NCI-H2029 (cell line): Measurements from ENCODE around the gene ZNF684.
"Not testable (repeated sequence)": the region's sequence is repeated elsewhere in the genome, so short reads cannot be mapped to it uniquely, and the experiment has no call there.

Experiments used
- DNase-seq: peaks from one replicate; lab custom pipeline; 2025; lab: John Stamatoyannopoulos, UW

Gene ZNF684

DNA sequence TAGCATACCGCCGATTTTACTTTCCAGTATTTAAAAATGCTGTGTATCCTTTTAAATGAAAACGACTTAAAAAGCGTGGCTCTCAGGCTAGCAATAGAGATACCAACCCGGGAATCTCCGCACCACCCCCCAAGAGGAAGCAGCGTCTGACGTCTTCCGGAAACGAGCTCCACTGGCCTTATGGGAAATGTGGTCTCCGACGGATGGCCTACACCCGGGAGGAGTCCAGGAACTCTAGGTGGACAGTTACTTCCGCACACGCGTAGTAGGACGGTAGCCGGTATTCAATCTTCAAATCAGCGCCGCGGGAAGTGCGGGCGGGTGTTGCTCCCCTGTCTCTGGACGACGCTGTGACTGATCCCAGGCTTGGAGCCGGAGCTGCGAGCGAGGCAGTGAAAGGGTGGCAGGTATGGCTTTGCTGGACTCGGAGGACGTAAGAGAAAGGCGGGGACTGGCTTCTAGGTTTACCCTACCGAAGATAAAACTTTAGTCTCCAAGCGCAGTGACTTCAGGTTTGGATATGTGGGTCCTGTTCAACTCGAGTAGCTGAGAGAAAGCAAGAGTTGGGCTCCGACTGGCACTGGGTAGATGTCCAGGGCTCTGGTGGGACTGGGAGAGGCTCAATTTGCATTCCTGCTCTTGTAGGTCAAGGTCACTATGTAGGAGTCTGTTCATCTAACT is at the start of gene ZNF684:
TSS of gene ZNF684 (plus strand) at position 257 of the 681 bp plus-strand sequence. CDS start 1,530 bp downstream, outside the sequence.
- peak; percentile 100 for DNase-seq

GRCh38 chr1:40495315-40495903 is 36.0 kb upstream of the ZNF684 start:
- no peak for DNase-seq

DNA sequence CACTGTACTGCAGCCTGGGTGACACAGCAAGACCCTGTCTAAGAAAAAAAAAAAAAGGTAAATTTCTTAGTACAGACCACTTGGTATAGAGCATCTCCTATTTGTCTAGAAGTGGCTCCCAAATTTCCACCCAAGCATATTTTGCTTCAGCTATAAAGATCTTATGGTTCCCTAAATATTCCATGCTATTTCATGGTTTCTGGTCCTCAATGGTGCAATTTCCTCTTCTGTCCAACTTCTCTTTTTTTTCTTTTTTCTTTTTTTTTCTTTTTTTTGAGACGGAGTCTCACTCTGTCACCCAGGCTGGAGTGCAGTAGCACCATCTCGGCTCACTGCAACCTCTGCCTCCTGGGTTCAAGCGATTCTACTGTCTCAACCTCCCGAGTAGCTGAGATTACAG is 28.8 kb upstream of the ZNF684 start:
- not testable (repeated sequence) for DNase-seq

GRCh38 chr1:40507973-40508372 is 23.5 kb upstream of the ZNF684 start:
- DNase-seq, result no peak

- peak; percentile 99 for DNase-seq
These were observed 22.8 kb upstream of the ZNF684 start, which contains the start of gene EXO5 for GRCh38 chr1:40508375-40509341. EXO5 (plus strand) TSS chr1:40508767; CDS start chr1:40514545, 5,778 bp downstream.

DNA sequence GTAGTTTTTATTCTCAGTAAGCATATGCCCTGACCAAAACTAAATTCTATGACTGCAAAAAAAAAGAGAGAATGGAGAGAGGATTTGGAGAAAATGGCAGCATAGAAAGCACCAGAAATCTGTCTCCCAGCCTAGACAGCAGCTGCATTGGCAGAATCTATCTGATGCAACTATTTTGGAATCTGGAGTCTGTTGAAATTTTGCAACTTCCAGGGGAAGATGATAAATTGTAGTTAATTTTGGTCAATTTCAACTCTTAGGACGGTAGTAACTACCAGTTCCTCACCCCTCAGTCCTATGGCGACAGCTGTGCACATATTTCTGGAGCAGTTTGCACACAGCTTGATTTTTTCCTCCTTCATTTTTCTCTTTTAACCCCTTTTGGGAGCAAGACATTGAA is 11.9 kb upstream of the ZNF684 start:
- no peak for DNase-seq

DNA sequence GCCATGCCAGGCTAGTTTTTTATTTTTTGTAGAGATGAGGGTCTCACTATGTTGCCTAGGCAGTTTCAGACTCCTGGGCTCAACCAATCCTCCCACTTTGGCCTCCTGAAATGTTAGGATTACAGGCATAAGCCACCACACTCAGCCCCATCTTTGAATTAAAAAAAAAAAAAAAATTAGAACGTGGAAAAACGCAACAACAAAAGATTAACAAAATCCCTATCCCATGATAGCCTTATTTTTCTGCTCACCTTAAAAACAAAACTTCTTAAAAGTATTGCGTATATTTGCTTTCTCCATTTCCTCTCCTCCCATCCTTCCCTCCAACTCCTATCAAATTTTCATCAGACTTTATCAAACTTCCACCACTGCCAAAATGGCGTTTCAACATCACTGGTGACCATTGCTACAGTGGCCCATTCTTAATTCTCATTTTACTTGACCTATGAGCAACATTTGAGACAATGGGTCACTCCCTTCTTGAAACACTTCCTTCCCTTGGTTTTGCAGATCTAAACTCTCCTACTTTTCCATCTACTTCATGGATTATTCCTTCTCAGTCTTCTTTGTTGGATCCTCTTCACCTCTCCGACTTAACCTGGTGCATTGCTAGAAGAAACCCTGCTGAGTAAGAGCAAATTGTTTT is 579 bp upstream of the ZNF684 start:
- DNase-seq, result peak; percentile 86

DNA sequence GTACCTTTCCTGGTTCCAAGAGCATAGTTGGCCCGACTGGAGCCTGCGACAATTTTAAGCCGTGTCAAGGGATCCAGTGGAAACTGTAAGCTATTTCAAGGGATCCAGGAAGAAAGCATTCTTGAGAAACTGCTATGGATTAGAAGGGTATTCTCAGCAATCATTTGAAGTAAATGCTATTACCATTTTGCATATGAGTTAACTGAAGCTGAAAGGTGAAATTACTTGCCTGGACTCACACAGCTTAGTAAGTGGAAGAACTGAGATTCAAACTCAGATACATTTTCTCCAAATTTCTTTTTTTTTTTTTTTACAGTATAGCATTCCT is 589 bp downstream of the ZNF684 start:
- no peak for DNase-seq

DNA sequence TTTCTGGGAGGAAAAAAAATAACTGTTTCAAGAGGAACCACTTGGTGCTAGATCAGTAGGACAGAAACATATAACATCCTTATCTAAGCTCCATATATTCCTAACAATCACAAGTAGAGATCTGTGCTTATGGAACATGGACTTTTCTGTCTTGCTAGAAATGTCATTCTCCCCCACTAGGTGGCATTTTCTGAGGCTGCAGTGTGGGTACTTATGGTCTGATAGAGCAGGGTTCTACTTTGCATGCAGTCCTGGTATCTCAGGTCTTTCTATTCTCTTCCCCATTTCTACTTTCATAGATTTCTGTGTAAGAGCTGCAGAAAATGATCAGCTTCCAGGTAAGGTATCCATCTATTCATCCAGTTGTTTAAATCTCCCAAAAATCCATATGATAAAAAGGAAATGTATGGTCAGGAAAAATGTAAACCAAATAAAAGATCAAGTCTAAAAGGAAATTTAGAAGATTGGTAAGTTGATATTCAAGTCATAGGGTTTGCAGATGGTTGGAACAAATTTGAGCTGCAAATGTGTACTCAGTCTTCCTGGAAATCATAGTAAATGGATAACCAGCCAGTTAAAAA is 1.5 kb downstream of the ZNF684 start:
- DNase-seq, result peak; percentile 88

DNA sequence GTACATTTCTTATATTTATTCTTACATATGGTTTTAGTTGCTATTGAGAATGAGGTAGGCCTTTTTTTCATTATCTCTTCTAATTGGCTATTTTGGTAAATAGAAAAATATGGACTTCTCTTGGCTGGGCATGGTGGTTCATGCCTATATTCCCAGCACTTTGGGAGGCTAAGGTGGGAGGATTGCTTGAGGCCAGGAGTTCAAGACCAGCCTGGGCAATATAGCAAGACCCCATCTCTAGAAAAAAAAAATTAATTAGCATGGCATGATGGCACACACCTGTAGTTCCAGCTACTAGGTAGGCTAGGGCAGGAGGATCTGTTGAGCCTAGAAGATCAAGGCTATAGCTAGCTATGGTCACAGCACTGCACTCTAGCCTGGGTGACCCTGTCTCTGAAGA is 3.2 kb downstream of the ZNF684 start:
- no peak for DNase-seq

- DNase-seq, result no peak
These were observed 4.3 kb downstream of the ZNF684 start for GRCh38 chr1:40535732-40536131.

- DNase-seq, result no peak
These were observed 7.9 kb downstream of the ZNF684 start for GRCh38 chr1:40539338-40539737.

GRCh38 chr1:40546957-40547356 is 15.5 kb downstream of the ZNF684 start:
- no peak for DNase-seq

DNA sequence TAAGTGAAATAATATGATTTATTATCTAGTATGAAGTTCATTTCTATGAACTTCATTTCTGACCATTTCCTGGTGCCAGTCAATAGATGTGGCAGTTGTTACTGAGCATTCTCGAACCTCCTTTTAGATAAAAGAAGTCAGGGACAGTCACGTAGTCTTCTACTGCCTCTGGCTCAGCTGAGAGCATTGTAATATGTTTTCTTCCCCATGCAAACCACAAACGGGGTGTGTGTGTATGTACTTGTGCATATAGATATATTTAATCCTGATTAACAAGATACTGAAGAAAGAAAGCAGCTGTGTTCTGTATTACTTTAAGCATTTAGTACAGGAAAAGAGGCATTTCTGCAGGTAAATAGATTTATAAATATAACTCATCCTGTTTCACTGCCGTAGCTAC is 21.6 kb downstream of the ZNF684 start:
- no peak for DNase-seq

DNA sequence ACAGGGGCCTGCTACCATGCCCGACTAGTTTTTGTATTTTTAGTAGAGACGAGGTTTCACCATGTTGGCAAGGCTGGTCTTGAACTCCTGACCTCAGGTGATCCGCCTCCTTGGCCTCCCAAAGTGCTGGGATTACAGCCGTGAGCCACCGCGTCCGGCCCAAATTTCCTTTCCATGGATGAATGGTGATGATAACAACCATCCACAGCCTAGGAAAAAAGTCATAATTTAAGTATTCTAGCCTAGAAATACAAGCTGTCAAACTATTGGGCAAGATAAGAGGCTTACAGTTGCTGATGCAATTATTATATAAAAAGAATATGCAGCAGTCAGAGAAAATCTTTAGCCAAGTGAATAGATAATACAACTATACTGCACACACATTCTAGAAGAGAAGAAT is 23.4 kb downstream of the ZNF684 start:
- not testable (repeated sequence) for DNase-seq

DNA sequence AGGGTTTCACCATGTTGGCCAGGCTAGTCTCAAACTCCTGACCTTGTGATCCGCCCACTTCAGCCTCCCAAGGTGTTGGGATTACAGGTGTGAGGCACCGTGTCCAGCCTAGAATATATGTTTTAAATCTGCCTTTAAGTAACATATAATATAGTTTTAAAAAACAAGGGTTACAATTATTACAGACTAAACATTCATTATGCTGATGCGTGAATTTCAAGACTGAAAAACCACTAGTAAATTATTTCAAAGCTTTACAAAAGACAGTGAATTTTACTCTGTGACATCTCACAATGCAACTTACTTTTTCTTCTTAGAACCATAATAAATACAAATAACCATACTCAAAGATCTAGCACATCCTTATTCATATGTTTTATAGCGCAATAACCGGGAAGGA is 24.7 kb downstream of the ZNF684 start:
- DNase-seq, result no peak

DNA sequence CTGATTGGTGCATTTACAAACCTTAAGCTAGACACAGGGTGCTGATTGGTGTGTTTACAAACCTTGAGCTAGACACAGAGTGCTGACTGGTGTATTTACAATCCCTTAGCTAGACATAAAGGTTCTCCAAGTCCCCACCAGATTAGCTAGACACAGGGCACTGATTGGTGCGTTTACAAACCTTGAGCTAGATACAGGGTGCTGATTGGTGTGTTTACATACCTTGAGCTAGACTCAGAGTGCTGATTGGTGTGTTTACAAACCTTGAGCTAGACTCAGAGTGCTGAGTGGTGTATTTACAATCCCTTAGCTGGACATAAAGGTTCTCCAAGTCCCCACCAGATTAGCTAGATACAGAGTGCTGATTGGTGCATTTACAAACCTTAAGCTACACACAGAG is 26.8 kb downstream of the ZNF684 start:
- DNase-seq, result not testable (repeated sequence)

DNA sequence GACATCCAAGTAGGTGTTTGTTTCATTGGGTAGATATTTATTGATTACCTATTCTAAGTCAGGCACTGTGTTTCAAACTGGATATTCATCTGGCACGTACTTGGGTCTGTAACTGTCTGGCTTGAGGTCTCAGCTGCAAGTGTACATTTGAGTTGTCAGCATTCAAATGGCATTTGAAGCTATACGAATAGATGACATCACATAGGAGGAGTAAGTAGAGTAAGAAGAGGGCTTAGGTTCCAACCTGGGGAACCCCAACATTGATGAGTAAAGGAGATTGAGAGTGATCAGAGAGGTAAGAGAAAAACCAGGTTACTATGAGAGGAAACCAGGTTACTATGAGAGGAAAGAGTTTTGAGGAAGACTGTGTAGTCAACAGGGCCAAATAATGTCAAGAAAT is 30.7 kb downstream of the ZNF684 start:
- no peak for DNase-seq

- no peak for DNase-seq
These were observed 31.8 kb downstream of the ZNF684 start for GRCh38 chr1:40563266-40563665.

DNA sequence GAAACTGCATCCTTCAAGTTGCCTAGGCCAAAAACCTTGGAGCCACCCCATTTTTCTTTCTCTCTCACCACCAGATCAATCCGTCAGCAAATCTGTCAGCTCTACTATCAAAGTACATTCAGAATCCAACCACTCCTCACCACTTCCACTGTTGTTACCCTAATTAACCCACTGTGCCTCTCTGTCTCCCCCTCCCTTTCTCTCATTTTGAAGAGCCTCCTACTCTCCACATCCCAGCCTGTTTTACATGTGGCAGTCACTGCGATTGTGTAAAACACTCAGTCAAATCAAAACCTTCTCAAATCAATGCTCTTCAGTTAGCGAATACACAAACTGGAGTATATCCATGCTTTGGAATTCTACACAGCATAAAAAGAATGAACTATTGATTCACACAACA is 33.1 kb downstream of the ZNF684 start:
- DNase-seq, result no peak

- DNase-seq, result no peak
These were observed 33.5 kb downstream of the ZNF684 start for GRCh38 chr1:40564913-40565312.

- no peak for DNase-seq
These were observed 36.4 kb downstream of the ZNF684 start for GRCh38 chr1:40567825-40568224.
